ENCODE measurements around the gene LDLRAP1.
"Not testable (repeated sequence)": the region's sequence is repeated elsewhere in the genome, so short reads cannot be mapped to it uniquely, and the experiment has no call there.

Gene LDLRAP1

GRCh38 chr1:25579292-25580252 is 36.2 kb downstream of the LDLRAP1 start:
- no peak for DNase-seq (ENCODE audit: extremely low spot score)
- no peak for TF ChIP-seq CTCF (IDR thresholded peaks at IDR 0.05; ENCODE audit: control extremely low read depth, extremely low read depth, low read depth, missing control alignments)
- ChIA-PET POLR2A (no interaction called here), CTCF (interaction anchor here (0.9 to 5.8 kb wide), 5 partner anchors 7 to 92 kb away, joined by 3 to 25 read pairs (median 3); no protein-coding TSS in a partner anchor)

GRCh38 chr1:25580927-25581326 is 37.5 kb downstream of the LDLRAP1 start:
- ChIA-PET POLR2A (no interaction called here), CTCF (interaction anchor here (1.2 to 5.8 kb wide), 3 partner anchors 9 to 60 kb away, joined by 3 to 25 read pairs (median 3); no protein-coding TSS in a partner anchor)
- no peak for TF ChIP-seq CTCF (IDR thresholded peaks at IDR 0.05; ENCODE audit: control extremely low read depth, extremely low read depth, low read depth, missing control alignments)
- DNase-seq (ENCODE audit: extremely low spot score): no peak

- DNase-seq (ENCODE audit: extremely low spot score): no peak
- ChIA-PET POLR2A (interaction anchor here (0.6 kb wide), 1 partner anchor 1021 kb away, joined by 5 read pairs; no protein-coding TSS in a partner anchor), CTCF (interaction anchor here (1.2 to 5.8 kb wide), 3 partner anchors 9 to 836 kb away, joined by 3 to 25 read pairs (median 3); no protein-coding TSS in a partner anchor)
- no peak for TF ChIP-seq CTCF (IDR thresholded peaks at IDR 0.05; ENCODE audit: control extremely low read depth, extremely low read depth, low read depth, missing control alignments)
These were observed 38.4 kb downstream of the LDLRAP1 start for GRCh38 chr1:25581764-25582163.

- no peak for DNase-seq (ENCODE audit: extremely low spot score)
- no peak for TF ChIP-seq CTCF (IDR thresholded peaks at IDR 0.05; ENCODE audit: control extremely low read depth, extremely low read depth, low read depth, missing control alignments)
- POLR2A ChIA-PET: no interaction called here
- CTCF ChIA-PET: interaction anchor here (5.8 kb wide), 1 partner anchor 11 kb away, joined by 25 read pairs; no protein-coding TSS in a partner anchor
These were observed 40.3 kb downstream of the LDLRAP1 start for GRCh38 chr1:25583519-25584370.

- ChIA-PET CTCF (interaction anchor here (1.0 kb wide), 1 partner anchor 23 kb away, joined by 3 read pairs; no protein-coding TSS in a partner anchor), POLR2A (no interaction called here)
- no peak for TF ChIP-seq CTCF (IDR thresholded peaks at IDR 0.05; ENCODE audit: control extremely low read depth, extremely low read depth, low read depth, missing control alignments)
- DNase-seq (ENCODE audit: extremely low spot score): no peak
These were observed 42.8 kb downstream of the LDLRAP1 start for GRCh38 chr1:25586181-25586588.

GRCh38 chr1:25587290-25587689 is 43.9 kb downstream of the LDLRAP1 start:
- POLR2A ChIA-PET: no interaction called here

GRCh38 chr1:25588224-25588623 is 44.8 kb downstream of the LDLRAP1 start:
- CTCF ChIA-PET: not testable (repeated sequence)

More at GRCh38 chr1:25587290-25587689, 43.9 kb downstream of the LDLRAP1 start:
- TF ChIP-seq CTCF (IDR thresholded peaks at IDR 0.05; ENCODE audit: control extremely low read depth, extremely low read depth, low read depth, missing control alignments): no peak
- CTCF ChIA-PET: interaction anchor here (1.0 kb wide), 1 partner anchor 22 kb away, joined by 3 read pairs; no protein-coding TSS in a partner anchor
- no peak for DNase-seq (ENCODE audit: extremely low spot score)

GRCh38 chr1:25588786-25589185 is 45.4 kb downstream of the LDLRAP1 start:
- DNase-seq (ENCODE audit: extremely low spot score); POLR2A ChIA-PET: not testable (repeated sequence)
- CTCF ChIA-PET: interaction anchor here (1.2 kb wide), 2 partner anchors 32 to 40 kb away, joined by 3 to 4 read pairs; no protein-coding TSS in a partner anchor

More at GRCh38 chr1:25588224-25588623, 44.8 kb downstream of the LDLRAP1 start:
- DNase-seq (ENCODE audit: extremely low spot score); POLR2A ChIA-PET: not testable (repeated sequence)
